Activated CD8-positive, alpha-beta memory T cell treated with anti-CD3 and anti-CD28 coated beads, Interleukin-2, amount 10 ng/mL, durations not matched to agents 7 days and 5 days (primary cell): Measurements from ENCODE around the gene TMEM115. TPM values are rescaled to one million over a fixed set of nuclear protein-coding genes. Genes with fewer than 3 reads are reported as not detected.
A peak's percentile ranks its signal among the peaks of the same experiment; 100 is the strongest.

Experiments
- ATAC-seq: fragments of 150-1000 bp; cut with Tn5 transposase; one replicate; pipeline ENCODE4 v1.10.0; 2021; ENCODE audit warnings: moderate library complexity
- CTCF ChIA-PET: fragments of 350-600 bp; sonication (Branson Sonifier 250); formaldehyde crosslinking; loops from one replicate; lab custom pipeline; 2021; ENCODE audit warnings: antibody characterized with exemption; lab: Charles Lee
- DNase-seq: peaks from one replicate; pipeline ENCODE4 v3.0.0-alpha.2; 2020
- H3K27ac Mint-ChIP-seq: one replicate; pipeline ENCODE4 v1.8.0; 2021; ENCODE audit warnings: mild to moderate bottlenecking, mixed read lengths
- H3K27me3 Mint-ChIP-seq: one replicate; pipeline ENCODE4 v1.8.0; 2021; ENCODE audit warnings: mixed read lengths
- H3K36me3 Mint-ChIP-seq: one replicate; pipeline ENCODE4 v1.8.0; 2021; ENCODE audit warnings: mild to moderate bottlenecking, mixed read lengths
- H3K4me1 Mint-ChIP-seq: one replicate; pipeline ENCODE4 v1.8.0; 2021; ENCODE audit warnings: mixed read lengths
- H3K4me3 Mint-ChIP-seq: one replicate; pipeline ENCODE4 v1.8.0; 2021; ENCODE audit warnings: mild to moderate bottlenecking, moderate library complexity, mixed read lengths
- H3K9me3 Mint-ChIP-seq: one replicate; pipeline ENCODE4 v1.8.0; 2022; ENCODE audit warnings: low read depth, mixed read lengths
- total RNA-seq, 2 experiments: library from RNA; stranded (reverse); gene quantifications; one replicate each; pipeline ENCODE4 v1.2.3, GENCODE V29; 2021

TMEM115 gene
- 10 to 100 TPM; 19.8 to 23.0 TPM for total RNA-seq

GRCh38 chr3:50358911-50359759, at the start of gene TMEM115:
TSS of gene TMEM115 (minus strand) at chr3:50359521. CDS start at chr3:50359063, 458 bp downstream.
- CTCF ChIA-PET = interaction anchor here (0.7 to 2.3 kb wide), 4 partner anchors 8 to 183 kb away, joined by 4 to 6 read pairs (median 4); partner anchors contain the start of genes CYB561D2 and NPRL2
- peaks cover 7% of the 10 kb centered on the region for H3K36me3 Mint-ChIP-seq
- H3K27me3 Mint-ChIP-seq = no peaks in the 10 kb centered on the region
- peak within 1 kb of the TSS; percentile 93 for H3K4me3 Mint-ChIP-seq
- DNase-seq (peak; percentile 99), ATAC-seq (peak; percentile 100)
- peaks cover 43% of the 10 kb centered on the region for H3K4me1 Mint-ChIP-seq
- peak within 1 kb of the TSS; percentile 89 for H3K27ac Mint-ChIP-seq
- H3K9me3 Mint-ChIP-seq = no peaks in the 10 kb centered on the region

GRCh38 chr3:50408443-50408944, 49.2 kb upstream of the TMEM115 start:
- peaks cover 4% of the 10 kb centered on the region for H3K4me1 Mint-ChIP-seq
- no peaks in the 10 kb centered on the region for H3K9me3 Mint-ChIP-seq
- CTCF ChIA-PET = no interaction called here
- no peak for DNase-seq
- ATAC-seq = no peak
- H3K4me3 Mint-ChIP-seq = no peak overlapping the region
- peaks cover under 1% of the 10 kb centered on the region for H3K27me3 Mint-ChIP-seq
- no peak overlapping the region for H3K27ac Mint-ChIP-seq
- H3K36me3 Mint-ChIP-seq = no peaks in the 10 kb centered on the region

GRCh38 chr3:50406487-50406886, 47.2 kb upstream of the TMEM115 start:
- Mint-ChIP-seq H3K27me3 (peaks cover 4% of the 10 kb centered on the region), H3K4me3 (no peak overlapping the region), H3K4me1 (peaks cover 4% of the 10 kb centered on the region), H3K36me3 (no peaks in the 10 kb centered on the region), H3K27ac (no peak overlapping the region), H3K9me3 (no peaks in the 10 kb centered on the region)
- DNase-seq (no peak), ATAC-seq (no peak)
- CTCF ChIA-PET = no interaction called here

GRCh38 chr3:50405249-50405648, 45.9 kb upstream of the TMEM115 start:
- peaks cover 4% of the 10 kb centered on the region for H3K27me3 Mint-ChIP-seq
- no peaks in the 10 kb centered on the region for H3K36me3 Mint-ChIP-seq
- CTCF ChIA-PET = no interaction called here
- H3K4me1 Mint-ChIP-seq = no peaks in the 10 kb centered on the region
- peak; percentile 63 for DNase-seq
- H3K9me3 Mint-ChIP-seq = no peaks in the 10 kb centered on the region
- ATAC-seq = no peak
- no peak overlapping the region for H3K4me3 Mint-ChIP-seq
- no peak overlapping the region for H3K27ac Mint-ChIP-seq

GRCh38 chr3:50401978-50402595, 42.8 kb upstream of the TMEM115 start:
- CTCF ChIA-PET = no interaction called here

GRCh38 chr3:50396502-50396901, 37.2 kb upstream of the TMEM115 start:
- no peaks in the 10 kb centered on the region for H3K27me3 Mint-ChIP-seq
- peaks cover 14% of the 10 kb centered on the region for H3K4me1 Mint-ChIP-seq
- no peak overlapping the region for H3K27ac Mint-ChIP-seq
- CTCF ChIA-PET = interaction anchor here (1.2 kb wide), 1 partner anchor 146 kb away, joined by 4 read pairs; no protein-coding TSS in a partner anchor
- H3K36me3 Mint-ChIP-seq = no peaks in the 10 kb centered on the region
- ATAC-seq = no peak
- no peak overlapping the region for H3K4me3 Mint-ChIP-seq
- no peaks in the 10 kb centered on the region for H3K9me3 Mint-ChIP-seq
- DNase-seq = no peak

More at GRCh38 chr3:50401978-50402595, 42.8 kb upstream of the TMEM115 start:
- H3K27me3 Mint-ChIP-seq = peaks cover 4% of the 10 kb centered on the region
- H3K4me1 Mint-ChIP-seq = peaks cover 6% of the 10 kb centered on the region
- DNase-seq (no peak), ATAC-seq (no peak)
- no peak overlapping the region for H3K4me3 Mint-ChIP-seq
- no peaks in the 10 kb centered on the region for H3K36me3 Mint-ChIP-seq
- H3K9me3 Mint-ChIP-seq = no peaks in the 10 kb centered on the region
- no peak overlapping the region for H3K27ac Mint-ChIP-seq

- Mint-ChIP-seq H3K4me1 (peaks cover 18% of the 10 kb centered on the region), H3K4me3 (no peak overlapping the region), H3K36me3 (no peaks in the 10 kb centered on the region), H3K27ac (no peak overlapping the region), H3K27me3 (no peaks in the 10 kb centered on the region), H3K9me3 (no peaks in the 10 kb centered on the region)
- CTCF ChIA-PET = interaction anchor here (1.2 kb wide), 1 partner anchor 147 kb away, joined by 4 read pairs; no protein-coding TSS in a partner anchor
- DNase-seq (no peak), ATAC-seq (no peak)
Observed at GRCh38 chr3:50395070-50395860, 35.9 kb upstream of the TMEM115 start.

GRCh38 chr3:50393061-50393460, 33.7 kb upstream of the TMEM115 start:
- DNase-seq = no peak
- CTCF ChIA-PET = no interaction called here

GRCh38 chr3:50392101-50392715, 32.9 kb upstream of the TMEM115 start:
- peaks cover 11% of the 10 kb centered on the region for H3K4me1 Mint-ChIP-seq
- no peak overlapping the region for H3K27ac Mint-ChIP-seq
- H3K4me3 Mint-ChIP-seq = no peak overlapping the region
- H3K36me3 Mint-ChIP-seq = no peaks in the 10 kb centered on the region
- DNase-seq = no peak
- H3K27me3 Mint-ChIP-seq = no peaks in the 10 kb centered on the region
- H3K9me3 Mint-ChIP-seq = no peaks in the 10 kb centered on the region
- CTCF ChIA-PET = interaction anchor here (1.2 kb wide), 1 partner anchor 151 kb away, joined by 3 read pairs; no protein-coding TSS in a partner anchor
- ATAC-seq = no peak

More at GRCh38 chr3:50393061-50393460, 33.7 kb upstream of the TMEM115 start:
- no peaks in the 10 kb centered on the region for H3K27me3 Mint-ChIP-seq
- no peaks in the 10 kb centered on the region for H3K36me3 Mint-ChIP-seq
- H3K9me3 Mint-ChIP-seq = no peaks in the 10 kb centered on the region
- no peak overlapping the region for H3K4me3 Mint-ChIP-seq
- peaks cover 12% of the 10 kb centered on the region for H3K4me1 Mint-ChIP-seq
- no peak overlapping the region for H3K27ac Mint-ChIP-seq
- no peak for ATAC-seq

GRCh38 chr3:50390508-50391224, 31.3 kb upstream of the TMEM115 start:
- Mint-ChIP-seq H3K27ac (no peak overlapping the region), H3K36me3 (no peaks in the 10 kb centered on the region), H3K4me3 (no peak overlapping the region), H3K9me3 (no peaks in the 10 kb centered on the region), H3K27me3 (no peaks in the 10 kb centered on the region), H3K4me1 (peaks cover 11% of the 10 kb centered on the region)
- no peak for ATAC-seq
- CTCF ChIA-PET = interaction anchor here (1.2 to 1.4 kb wide), 2 partner anchors 21 to 153 kb away, joined by 3 read pairs; no protein-coding TSS in a partner anchor
- no peak for DNase-seq

- H3K27me3 Mint-ChIP-seq = no peaks in the 10 kb centered on the region
- H3K27ac Mint-ChIP-seq = no peak overlapping the region
- H3K36me3 Mint-ChIP-seq = no peaks in the 10 kb centered on the region
- no peaks in the 10 kb centered on the region for H3K9me3 Mint-ChIP-seq
- CTCF ChIA-PET = no interaction called here
- DNase-seq (no peak), ATAC-seq (no peak)
- H3K4me1 Mint-ChIP-seq = peaks cover 11% of the 10 kb centered on the region
- H3K4me3 Mint-ChIP-seq = no peak overlapping the region
Observed at GRCh38 chr3:50389414-50389767, 30.1 kb upstream of the TMEM115 start.

- Mint-ChIP-seq H3K4me1 (peaks cover 11% of the 10 kb centered on the region), H3K9me3 (no peaks in the 10 kb centered on the region), H3K27me3 (no peaks in the 10 kb centered on the region), H3K27ac (no peak overlapping the region), H3K36me3 (no peaks in the 10 kb centered on the region), H3K4me3 (no peak overlapping the region)
- DNase-seq = no peak
- CTCF ChIA-PET = no interaction called here
- no peak for ATAC-seq
Observed at GRCh38 chr3:50388720-50389413, 29.5 kb upstream of the TMEM115 start.
